ENCODE results near the gene RNF212B. TPM values are rescaled to one million over a fixed set of nuclear protein-coding genes. Genes with fewer than 3 reads are reported as not detected.
A peak's percentile ranks its signal among the peaks of the same experiment; 100 is the strongest.

RNF212B gene
- total RNA-seq, 1 experiment from 2014 or later = not detected

- Histone ChIP-seq H3K4me3 (ENCODE audit: low read depth, low read length) (no peak overlapping the region), H3K27me3 (replicated peaks; ENCODE audit: control insufficient read depth, insufficient read depth, low read length) (no peaks in the 10 kb centered on the region), H3K9me3 (no peaks in the 10 kb centered on the region), H3K36me3 (ENCODE audit: control insufficient read depth, insufficient read depth, low read length) (no peaks in the 10 kb centered on the region), H3K4me1 (peaks cover 15% of the 10 kb centered on the region; the same call in 1 of the 2 replicates)
- no TSS peak for BruUV-seq (replicated peaks)
- Mint-ChIP-seq H3K4me1 (ENCODE audit: low read depth, unreplicated experiment) (no peaks in the 10 kb centered on the region), H3K27ac (ENCODE audit: unreplicated experiment) (no peak overlapping the region), H3K4me3 (ENCODE audit: unreplicated experiment) (no peak overlapping the region), H3K36me3 (ENCODE audit: insufficient read depth, unreplicated experiment) (peaks cover 20% of the 10 kb centered on the region), H3K9me3 (ENCODE audit: unreplicated experiment) (no peaks in the 10 kb centered on the region), H3K27me3 (ENCODE audit: insufficient read depth, unreplicated experiment) (no peaks in the 10 kb centered on the region)
- intact Hi-C loops (cut with micrococcal nuclease; ENCODE audit: unreplicated experiment) = loop anchor here (5.0 kb wide), 1 partner anchor 195 kb away; the partner anchor contains the start of gene CIROP
- ChIA-PET POLR2A (no interaction called here), CTCF (interaction anchor here (1.7 kb wide), 1 partner anchor 177 kb away, joined by 7 read pairs; no protein-coding TSS in a partner anchor)
- TF ChIP-seq, protein P1, sequence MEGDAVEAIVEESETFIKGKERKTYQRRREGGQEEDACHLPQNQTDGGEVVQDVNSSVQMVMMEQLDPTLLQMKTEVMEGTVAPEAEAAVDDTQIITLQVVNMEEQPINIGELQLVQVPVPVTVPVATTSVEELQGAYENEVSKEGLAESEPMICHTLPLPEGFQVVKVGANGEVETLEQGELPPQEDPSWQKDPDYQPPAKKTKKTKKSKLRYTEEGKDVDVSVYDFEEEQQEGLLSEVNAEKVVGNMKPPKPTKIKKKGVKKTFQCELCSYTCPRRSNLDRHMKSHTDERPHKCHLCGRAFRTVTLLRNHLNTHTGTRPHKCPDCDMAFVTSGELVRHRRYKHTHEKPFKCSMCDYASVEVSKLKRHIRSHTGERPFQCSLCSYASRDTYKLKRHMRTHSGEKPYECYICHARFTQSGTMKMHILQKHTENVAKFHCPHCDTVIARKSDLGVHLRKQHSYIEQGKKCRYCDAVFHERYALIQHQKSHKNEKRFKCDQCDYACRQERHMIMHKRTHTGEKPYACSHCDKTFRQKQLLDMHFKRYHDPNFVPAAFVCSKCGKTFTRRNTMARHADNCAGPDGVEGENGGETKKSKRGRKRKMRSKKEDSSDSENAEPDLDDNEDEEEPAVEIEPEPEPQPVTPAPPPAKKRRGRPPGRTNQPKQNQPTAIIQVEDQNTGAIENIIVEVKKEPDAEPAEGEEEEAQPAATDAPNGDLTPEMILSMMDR (IDR thresholded peaks at IDR 0.05; ENCODE audit: insufficient read depth in 1 of 2, low read depth in 1 of 2, low read length in 1 of 2, severe bottlenecking in 1 of 2, unreplicated experiment in 1 of 2) = no peak
- no peak for DNase-seq
These were observed 59.4 kb downstream of the RNF212B start for GRCh38 chr14:23297096-23297495.

- H3K27ac Mint-ChIP-seq (ENCODE audit: unreplicated experiment) = no peak overlapping the region
- TF ChIP-seq, protein P1 (IDR thresholded peaks at IDR 0.05; ENCODE audit: insufficient read depth in 1 of 2, low read depth in 1 of 2, low read length in 1 of 2, severe bottlenecking in 1 of 2, unreplicated experiment in 1 of 2) = no peak
These were observed 60.0 kb downstream of the RNF212B start for GRCh38 chr14:23297611-23298277.

GRCh38 chr14:23299211-23299957, 61.6 kb downstream of the RNF212B start:
- Histone ChIP-seq H3K4me1 (peaks cover 18% of the 10 kb centered on the region; the same call in 1 of the 2 replicates), H3K36me3 (ENCODE audit: control insufficient read depth, insufficient read depth, low read length) (no peaks in the 10 kb centered on the region), H3K4me3 (ENCODE audit: low read depth, low read length) (no peak overlapping the region), H3K9me3 (no peaks in the 10 kb centered on the region), H3K27me3 (replicated peaks; ENCODE audit: control insufficient read depth, insufficient read depth, low read length) (no peaks in the 10 kb centered on the region)
- ChIA-PET CTCF (interaction anchor here (0.7 kb wide), 1 partner anchor 96 kb away, joined by 4 read pairs; no protein-coding TSS in a partner anchor), POLR2A (no interaction called here)
- Mint-ChIP-seq H3K27ac (ENCODE audit: unreplicated experiment) (no peak overlapping the region), H3K36me3 (ENCODE audit: insufficient read depth, unreplicated experiment) (peaks cover 22% of the 10 kb centered on the region), H3K27me3 (ENCODE audit: insufficient read depth, unreplicated experiment) (no peaks in the 10 kb centered on the region), H3K9me3 (ENCODE audit: unreplicated experiment) (no peaks in the 10 kb centered on the region), H3K4me3 (ENCODE audit: unreplicated experiment) (peak overlapping the region; percentile 100), H3K4me1 (ENCODE audit: low read depth, unreplicated experiment) (no peaks in the 10 kb centered on the region)
- intact Hi-C loops (cut with micrococcal nuclease; ENCODE audit: unreplicated experiment) = loop anchor here (1.0 to 5.0 kb wide), 2 partner anchors 34 to 197 kb away; partner anchors contain the start of gene CIROP
- BruUV-seq (replicated peaks) = no TSS peak
- TF ChIP-seq, protein P1 (IDR thresholded peaks at IDR 0.05; ENCODE audit: insufficient read depth in 1 of 2, low read depth in 1 of 2, low read length in 1 of 2, severe bottlenecking in 1 of 2, unreplicated experiment in 1 of 2) = no peak
- DNase-seq = no peak

More at GRCh38 chr14:23297611-23298277, 60.0 kb downstream of the RNF212B start:
- BruUV-seq (replicated peaks) = no TSS peak
- Histone ChIP-seq H3K9me3 (no peaks in the 10 kb centered on the region), H3K36me3 (ENCODE audit: control insufficient read depth, insufficient read depth, low read length) (no peaks in the 10 kb centered on the region), H3K4me3 (ENCODE audit: low read depth, low read length) (no peak overlapping the region), H3K4me1 (peaks cover 15% of the 10 kb centered on the region; the same call in 1 of the 2 replicates), H3K27me3 (replicated peaks; ENCODE audit: control insufficient read depth, insufficient read depth, low read length) (no peaks in the 10 kb centered on the region)
- Mint-ChIP-seq H3K9me3 (ENCODE audit: unreplicated experiment) (no peaks in the 10 kb centered on the region), H3K4me1 (ENCODE audit: low read depth, unreplicated experiment) (no peaks in the 10 kb centered on the region), H3K27me3 (ENCODE audit: insufficient read depth, unreplicated experiment) (no peaks in the 10 kb centered on the region), H3K36me3 (ENCODE audit: insufficient read depth, unreplicated experiment) (peaks cover 25% of the 10 kb centered on the region), H3K4me3 (ENCODE audit: unreplicated experiment) (no peak overlapping the region)
- ChIA-PET CTCF (interaction anchor here (1.7 kb wide), 1 partner anchor 177 kb away, joined by 7 read pairs; no protein-coding TSS in a partner anchor), POLR2A (no interaction called here)
- DNase-seq = no peak
- intact Hi-C loops (cut with micrococcal nuclease; ENCODE audit: unreplicated experiment) = loop anchor here (5.0 kb wide), 1 partner anchor 195 kb away; the partner anchor contains the start of gene CIROP

Measured in Caco-2 (cell line).